ENCODE data around the gene CALM3.

GRCh38 chr19:46626446-46626845, 25.3 kb downstream of the CALM3 start:
- no peak for TF ChIP-seq ZNF552 (CRISPR knock-in tag; IDR thresholded peaks at IDR 0.05; ENCODE audit: borderline replicate concordance)
- TF ChIP-seq, protein P1, sequence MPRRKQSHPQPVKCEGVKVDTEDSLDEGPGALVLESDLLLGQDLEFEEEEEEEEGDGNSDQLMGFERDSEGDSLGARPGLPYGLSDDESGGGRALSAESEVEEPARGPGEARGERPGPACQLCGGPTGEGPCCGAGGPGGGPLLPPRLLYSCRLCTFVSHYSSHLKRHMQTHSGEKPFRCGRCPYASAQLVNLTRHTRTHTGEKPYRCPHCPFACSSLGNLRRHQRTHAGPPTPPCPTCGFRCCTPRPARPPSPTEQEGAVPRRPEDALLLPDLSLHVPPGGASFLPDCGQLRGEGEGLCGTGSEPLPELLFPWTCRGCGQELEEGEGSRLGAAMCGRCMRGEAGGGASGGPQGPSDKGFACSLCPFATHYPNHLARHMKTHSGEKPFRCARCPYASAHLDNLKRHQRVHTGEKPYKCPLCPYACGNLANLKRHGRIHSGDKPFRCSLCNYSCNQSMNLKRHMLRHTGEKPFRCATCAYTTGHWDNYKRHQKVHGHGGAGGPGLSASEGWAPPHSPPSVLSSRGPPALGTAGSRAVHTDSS (CRISPR knock-in tag; conservative IDR thresholded peaks at IDR 0.05), result no peak
- no peak for TF ChIP-seq HNF4G (IDR thresholded peaks at IDR 0.05; ENCODE audit: borderline replicate concordance, low read depth, low read length)
- TF ChIP-seq HNF4G (CRISPR knock-in tag; IDR thresholded peaks at IDR 0.05; ENCODE audit: borderline replicate concordance, low read depth), result no peak
- TF ChIP-seq HNF4A (CRISPR knock-in tag; IDR thresholded peaks at IDR 0.05), result no peak
- no peak for TF ChIP-seq ZNF232 (CRISPR knock-in tag; IDR thresholded peaks at IDR 0.05; ENCODE audit: borderline replicate concordance)
- no peak for TF ChIP-seq ZNF768 (CRISPR knock-in tag; IDR thresholded peaks at IDR 0.05)
- no peak for TF ChIP-seq ZNF775 (CRISPR knock-in tag; IDR thresholded peaks at IDR 0.05; ENCODE audit: borderline replicate concordance)
- TF ChIP-seq, protein P2, sequence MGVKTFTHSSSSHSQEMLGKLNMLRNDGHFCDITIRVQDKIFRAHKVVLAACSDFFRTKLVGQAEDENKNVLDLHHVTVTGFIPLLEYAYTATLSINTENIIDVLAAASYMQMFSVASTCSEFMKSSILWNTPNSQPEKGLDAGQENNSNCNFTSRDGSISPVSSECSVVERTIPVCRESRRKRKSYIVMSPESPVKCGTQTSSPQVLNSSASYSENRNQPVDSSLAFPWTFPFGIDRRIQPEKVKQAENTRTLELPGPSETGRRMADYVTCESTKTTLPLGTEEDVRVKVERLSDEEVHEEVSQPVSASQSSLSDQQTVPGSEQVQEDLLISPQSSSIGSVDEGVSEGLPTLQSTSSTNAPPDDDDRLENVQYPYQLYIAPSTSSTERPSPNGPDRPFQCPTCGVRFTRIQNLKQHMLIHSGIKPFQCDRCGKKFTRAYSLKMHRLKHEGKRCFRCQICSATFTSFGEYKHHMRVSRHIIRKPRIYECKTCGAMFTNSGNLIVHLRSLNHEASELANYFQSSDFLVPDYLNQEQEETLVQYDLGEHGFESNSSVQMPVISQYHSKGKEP (CRISPR knock-in tag; IDR thresholded peaks at IDR 0.05), result no peak
- TF ChIP-seq NPAS2 (CRISPR knock-in tag; IDR thresholded peaks at IDR 0.05; ENCODE audit: borderline replicate concordance), result no peak
- TF ChIP-seq ZNF18 (CRISPR knock-in tag; IDR thresholded peaks at IDR 0.05; ENCODE audit: insufficient replicate concordance), result no peak

Measured in HepG2 (cell line).